CD14-positive monocyte (primary cell): ENCODE measurements around the gene ITSN1. TPM values are rescaled to one million over a fixed set of nuclear protein-coding genes. Genes with fewer than 3 reads are reported as not detected.

ENCODE experiments used
- DNase-seq, 3 donors: peaks; one replicate each; pipeline ENCODE4 v3.0.0-alpha.2; 2011 to 2022
- H2AFZ ChIP-seq: 2 replicates; pipeline ENCODE4 v1.6.0; 2012; ENCODE audit warnings: mild to moderate bottlenecking, low read depth, low read length, inconsistent platforms; ENCODE audit not compliant: insufficient read depth, poor library complexity, severe bottlenecking
- H3K27ac ChIP-seq, 2 donors: 1 replicate in 1 of 2; 2 replicates in 1 of 2; pipeline ENCODE4 v1.5.1; 2012 to 2013; ENCODE audit warnings: low read length in 2 of 2, control low read depth in 1 of 2, inconsistent platforms in 1 of 2, low read depth in 1 of 2, mild to moderate bottlenecking in 1 of 2
- H3K27me3 ChIP-seq, 2 donors: one replicate each; pipeline versions ENCODE4 v1.6.0 to v1.6.1; 2011 to 2013; ENCODE audit warnings: low read length in 2 of 2; ENCODE audit not compliant: control insufficient read depth in 2 of 2, insufficient read depth in 2 of 2
- H3K36me3 ChIP-seq, 2 donors: replicated peaks in 1 of 2; 1 replicate in 1 of 2; 2 replicates in 1 of 2; pipeline versions ENCODE4 v1.5.1 to v1.6.1; 2012 to 2013; ENCODE audit warnings: low read length in 2 of 2, control low read depth in 1 of 2, inconsistent platforms in 1 of 2, mild to moderate bottlenecking in 1 of 2; ENCODE audit not compliant: insufficient read depth in 2 of 2, control insufficient read depth in 1 of 2
- H3K4me1 ChIP-seq, 2 donors: 1 replicate in 1 of 2; 2 replicates in 1 of 2; pipeline versions ENCODE4 v1.5.1 to v1.6.1; 2012 to 2013; ENCODE audit warnings: low read length in 2 of 2, control low read depth in 1 of 2, inconsistent platforms in 1 of 2, mild to moderate bottlenecking in 1 of 2, moderate library complexity in 1 of 2; ENCODE audit not compliant: insufficient read depth in 2 of 2, control insufficient read depth in 1 of 2
- H3K4me2 ChIP-seq: replicated peaks from 2 replicates; pipeline ENCODE3; 2012; ENCODE audit warnings: low read length, moderate library complexity, mild to moderate bottlenecking; ENCODE audit not compliant: poor library complexity, severe bottlenecking; ENCODE audit errors: extremely low read depth
- H3K4me3 ChIP-seq, 3 experiments: fragments of 200-600 bp in 1 of 3; sonication (generic) in 1 of 3; replicated peaks in 1 of 3; 1 replicate in 2 of 3; 2 replicates in 1 of 3; pipeline ENCODE4 v1.5.1; 2011 to 2013; ENCODE audit warnings: low read length in 3 of 3, mild to moderate bottlenecking in 3 of 3, control low read depth in 2 of 3, low read depth in 2 of 3, inconsistent platforms in 1 of 3, moderate library complexity in 1 of 3
- H3K79me2 ChIP-seq: 2 replicates; pipeline ENCODE4 v1.6.0; 2012; ENCODE audit warnings: mild to moderate bottlenecking, control low read depth, inconsistent platforms, low read length, moderate library complexity; ENCODE audit not compliant: insufficient read depth
- H3K9ac ChIP-seq: 2 replicates; pipeline ENCODE4 v1.6.0; 2017; ENCODE audit warnings: low read length, mild to moderate bottlenecking; ENCODE audit not compliant: insufficient read depth, poor library complexity, severe bottlenecking
- H3K9me3 ChIP-seq, 2 donors: replicated peaks in 1 of 2; 1 replicate in 1 of 2; 2 replicates in 1 of 2; pipeline versions ENCODE4 v1.5.1 to v1.6.1; 2012 to 2013; ENCODE audit warnings: low read length in 2 of 2, control low read depth in 1 of 2; ENCODE audit not compliant: control insufficient read depth in 1 of 2, insufficient read depth in 1 of 2
- H4K20me1 ChIP-seq: 2 replicates; pipeline ENCODE4 v1.6.0; 2012; ENCODE audit warnings: mild to moderate bottlenecking, low read length, control low read depth, moderate library complexity; ENCODE audit not compliant: insufficient read depth
- H3K27ac Mint-ChIP-seq, 7 donors: one replicate each; pipeline ENCODE4 v1.8.0; 2020; ENCODE audit warnings: mild to moderate bottlenecking in 7 of 7, mixed read lengths in 7 of 7, moderate library complexity in 6 of 7, inconsistent platforms in 2 of 7
- H3K27me3 Mint-ChIP-seq, 3 donors: one replicate each; pipeline ENCODE4 v1.8.0; 2021 to 2022; ENCODE audit warnings: low read depth in 3 of 3, mild to moderate bottlenecking in 3 of 3, mixed read lengths in 3 of 3, moderate library complexity in 3 of 3, inconsistent platforms in 1 of 3
- H3K36me3 Mint-ChIP-seq, 2 donors: one replicate each; pipeline ENCODE4 v1.8.0; 2020; ENCODE audit warnings: mixed read lengths in 2 of 2, inconsistent platforms in 1 of 2, mild to moderate bottlenecking in 1 of 2
- H3K4me1 Mint-ChIP-seq: one replicate; pipeline ENCODE4 v1.8.0; 2020; ENCODE audit warnings: mild to moderate bottlenecking, mixed read lengths
- H3K4me3 Mint-ChIP-seq, 2 donors: one replicate each; pipeline ENCODE4 v1.8.0; 2020; ENCODE audit warnings: mild to moderate bottlenecking in 2 of 2, mixed read lengths in 2 of 2, moderate library complexity in 1 of 2
- H3K9me3 Mint-ChIP-seq, 7 donors: one replicate each; pipeline ENCODE4 v1.8.0; 2020 to 2022; ENCODE audit warnings: mixed read lengths in 7 of 7, mild to moderate bottlenecking in 6 of 7, moderate library complexity in 6 of 7, inconsistent platforms in 2 of 7
- WGBS: methylation state at CpG from one replicate; pipeline ENCODE4 v1.1.5; 2013; ENCODE audit warnings: missing lambda C conversion rate; ENCODE audit not compliant: insufficient coverage; 5-methylcytosine and 5-hydroxymethylcytosine counted together
- intact Hi-C, 2 donors: fragments of 100-400 bp; cut with micrococcal nuclease; formaldehyde crosslinking; loops; one replicate each; pipeline versions ENCODE4 v1.15.0 to v1.15.1; 2023
- polyA plus RNA-seq, 3 donors: library from polyadenylated mRNA; depleted of rRNA in 1 of 3; unstranded in 2 of 3; stranded (reverse) in 1 of 3; fragments of 300-500 nt in 2 of 3; fragments of >200 nt in 1 of 3; fragmentation: Illumina TruSeq in 2 of 3; gene quantifications; 1 replicate in 2 of 3; 2 replicates in 1 of 3; pipeline ENCODE4 v1.2.3, GENCODE V29; 2012 to 2021
- TF ChIP-seq, protein P1 (sequence below): fragments of 200-600 bp; IDR thresholded peaks from one replicate; pipeline ENCODE4 v1.8.0; 2022; ENCODE audit warnings: antibody characterized with exemption, mild to moderate bottlenecking

ITSN1 gene
- polyA plus RNA-seq, 3 donors = 4.7 to 10.3 (median 5.1) TPM

GRCh38 chr21:33869873-33870272, 227.6 kb downstream of the ITSN1 start:
- H3K4me1 ChIP-seq = no peaks in the 10 kb centered on the region
- H3K9me3 ChIP-seq = no peaks in the 10 kb centered on the region
- H3K4me1 Mint-ChIP-seq = peaks cover 4% of the 10 kb centered on the region
- H3K36me3 Mint-ChIP-seq = no peaks in the 10 kb centered on the region
- H3K9me3 Mint-ChIP-seq = peaks cover 0 to 4% (median 0%) of the 10 kb centered on the region in 7 donors
- no peak overlapping the region for H3K4me2 ChIP-seq
- no peak overlapping the region for H3K27ac ChIP-seq
- no peaks in the 10 kb centered on the region for H3K27me3 ChIP-seq
- no peak overlapping the region for H2AFZ ChIP-seq
- no peak for DNase-seq
- no peaks in the 10 kb centered on the region for H3K36me3 ChIP-seq
- no peaks in the 10 kb centered on the region for H4K20me1 ChIP-seq
- H3K9ac ChIP-seq = no peak overlapping the region
- H3K4me3 Mint-ChIP-seq = no peak overlapping the region
- peaks cover 0 to 6% (median 2%) of the 10 kb centered on the region in 3 donors for H3K27me3 Mint-ChIP-seq
- no peak overlapping the region for H3K4me3 ChIP-seq
- intact Hi-C loops = no loop called here
- TF ChIP-seq, protein P1, sequence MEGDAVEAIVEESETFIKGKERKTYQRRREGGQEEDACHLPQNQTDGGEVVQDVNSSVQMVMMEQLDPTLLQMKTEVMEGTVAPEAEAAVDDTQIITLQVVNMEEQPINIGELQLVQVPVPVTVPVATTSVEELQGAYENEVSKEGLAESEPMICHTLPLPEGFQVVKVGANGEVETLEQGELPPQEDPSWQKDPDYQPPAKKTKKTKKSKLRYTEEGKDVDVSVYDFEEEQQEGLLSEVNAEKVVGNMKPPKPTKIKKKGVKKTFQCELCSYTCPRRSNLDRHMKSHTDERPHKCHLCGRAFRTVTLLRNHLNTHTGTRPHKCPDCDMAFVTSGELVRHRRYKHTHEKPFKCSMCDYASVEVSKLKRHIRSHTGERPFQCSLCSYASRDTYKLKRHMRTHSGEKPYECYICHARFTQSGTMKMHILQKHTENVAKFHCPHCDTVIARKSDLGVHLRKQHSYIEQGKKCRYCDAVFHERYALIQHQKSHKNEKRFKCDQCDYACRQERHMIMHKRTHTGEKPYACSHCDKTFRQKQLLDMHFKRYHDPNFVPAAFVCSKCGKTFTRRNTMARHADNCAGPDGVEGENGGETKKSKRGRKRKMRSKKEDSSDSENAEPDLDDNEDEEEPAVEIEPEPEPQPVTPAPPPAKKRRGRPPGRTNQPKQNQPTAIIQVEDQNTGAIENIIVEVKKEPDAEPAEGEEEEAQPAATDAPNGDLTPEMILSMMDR = no peak
- no peaks in the 10 kb centered on the region for H3K79me2 ChIP-seq
- no peak overlapping the region for H3K27ac Mint-ChIP-seq

- 76% methylated on average over 2 of the region's 4 CpGs for WGBS
- Histone ChIP-seq H3K9ac (no peak overlapping the region), H3K27ac (no peak overlapping the region), H3K4me1 (no peaks in the 10 kb centered on the region), H3K27me3 (no peaks in the 10 kb centered on the region), H3K36me3 (no peaks in the 10 kb centered on the region), H3K9me3 (no peaks in the 10 kb centered on the region), H3K4me2 (no peak overlapping the region), H2AFZ (no peak overlapping the region), H3K4me3 (no peak overlapping the region), H3K79me2 (no peaks in the 10 kb centered on the region), H4K20me1 (no peaks in the 10 kb centered on the region)
- Mint-ChIP-seq H3K9me3 (peaks cover 0 to 5% (median 0%) of the 10 kb centered on the region in 7 donors), H3K27me3 (peaks cover 0 to 6% (median 2%) of the 10 kb centered on the region in 3 donors), H3K4me3 (no peak overlapping the region), H3K27ac (no peak overlapping the region), H3K4me1 (peaks cover 4% of the 10 kb centered on the region), H3K36me3 (no peaks in the 10 kb centered on the region)
- TF ChIP-seq, protein P1 = no peak
- DNase-seq = no peak
- intact Hi-C loops = no loop called here
Observed at GRCh38 chr21:33870768-33871167, 228.5 kb downstream of the ITSN1 start.
